Activated B cell treated with CpG ODN at 0.5 μM for 24 hours (primary cell): Measurements from ENCODE around the gene GAREM1. TPM values are rescaled to one million over a fixed set of nuclear protein-coding genes. Genes with fewer than 3 reads are reported as not detected.

Experiments
- ATAC-seq: fragments of 200-7000 bp; cut with Tn5 transposase; one replicate; pipeline ENCODE4 v1.10.0; 2021; ENCODE audit warnings: low read depth, mild to moderate bottlenecking, moderate library complexity
- CTCF ChIA-PET: fragments of 350-600 bp; sonication (Branson Sonifier 250); formaldehyde crosslinking; loops from one replicate; lab custom pipeline; 2021; ENCODE audit warnings: antibody characterized with exemption; lab: Charles Lee
- POLR2A ChIA-PET: fragments of 350-600 bp; sonication (Branson Sonifier 250); formaldehyde crosslinking; loops from one replicate; lab custom pipeline; 2021; ENCODE audit warnings: antibody characterized with exemption; lab: Charles Lee
- DNase-seq: peaks from one replicate; pipeline ENCODE4 v3.0.0; 2022
- H3K27ac Mint-ChIP-seq: one replicate; pipeline ENCODE4 v1.8.0; 2020; ENCODE audit warnings: mixed read lengths
- H3K27me3 Mint-ChIP-seq: one replicate; pipeline ENCODE4 v1.8.0; 2021; ENCODE audit warnings: mixed read lengths
- H3K36me3 Mint-ChIP-seq: one replicate; pipeline ENCODE4 v1.8.0; 2021; ENCODE audit warnings: low read depth, mixed read lengths
- H3K4me1 Mint-ChIP-seq: one replicate; pipeline ENCODE4 v1.8.0; 2021; ENCODE audit warnings: mixed read lengths
- H3K4me3 Mint-ChIP-seq: one replicate; pipeline ENCODE4 v1.8.0; 2020; ENCODE audit warnings: mild to moderate bottlenecking, mixed read lengths
- H3K9me3 Mint-ChIP-seq: one replicate; pipeline ENCODE4 v1.8.0; 2020; ENCODE audit warnings: mixed read lengths
- CTCF ChIP-seq: fragments of 200-600 bp; IDR thresholded peaks from one replicate; pipeline ENCODE4 v1.8.0; 2022; ENCODE audit warnings: antibody characterized with exemption, mild to moderate bottlenecking
- intact Hi-C: fragments of 100-400 bp; cut with micrococcal nuclease; formaldehyde crosslinking; loops from one replicate; pipeline ENCODE4 v1.15.1; 2024
- total RNA-seq: library from RNA; stranded (reverse); gene quantifications from 2 replicates; pipeline ENCODE4 v1.2.3, GENCODE V29; 2022

The GAREM1 gene
- total RNA-seq, 1 donor from 2014 or later = not detected

DNA sequence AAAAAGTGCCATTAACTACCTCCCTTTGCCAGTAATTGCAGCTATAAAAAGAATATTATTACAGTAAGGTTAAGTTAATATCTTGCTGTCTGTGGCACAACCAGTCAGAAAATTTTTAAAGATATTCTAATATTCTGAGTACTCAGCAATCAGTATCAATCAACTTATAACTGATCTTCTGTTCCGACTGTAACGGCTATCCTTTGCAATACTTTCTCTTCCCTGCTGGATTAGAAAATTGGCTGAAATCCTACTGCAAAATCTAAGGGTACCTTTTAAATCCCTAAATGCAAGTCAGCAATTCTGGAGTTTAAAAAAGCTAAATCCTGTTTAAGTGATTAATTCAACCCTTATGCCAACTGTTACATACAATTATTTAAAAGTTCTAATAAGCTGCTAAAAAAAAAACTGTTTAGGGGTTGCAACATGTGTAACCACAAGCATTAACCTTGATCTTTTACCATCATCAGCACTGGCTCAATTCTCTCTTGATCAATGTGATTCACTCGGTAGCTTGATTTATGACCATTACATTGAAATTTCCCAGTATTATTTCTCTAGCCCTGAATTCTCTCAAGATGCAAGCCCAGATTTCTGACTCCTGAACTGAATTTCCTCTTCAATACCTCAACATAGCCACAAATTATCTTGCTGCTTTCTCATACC lies 20.5 kb downstream of the GAREM1 start:
- Mint-ChIP-seq H3K4me3 (no peak overlapping the region), H3K36me3 (no peaks in the 10 kb centered on the region), H3K27ac (no peak overlapping the region), H3K4me1 (no peaks in the 10 kb centered on the region), H3K27me3 (peaks cover 8% of the 10 kb centered on the region), H3K9me3 (no peaks in the 10 kb centered on the region)
- intact Hi-C loops = no loop called here
- no peak for TF ChIP-seq CTCF
- POLR2A ChIA-PET = no interaction called here
- DNase-seq (no peak), ATAC-seq (no peak)
- CTCF ChIA-PET = no interaction called here

DNA sequence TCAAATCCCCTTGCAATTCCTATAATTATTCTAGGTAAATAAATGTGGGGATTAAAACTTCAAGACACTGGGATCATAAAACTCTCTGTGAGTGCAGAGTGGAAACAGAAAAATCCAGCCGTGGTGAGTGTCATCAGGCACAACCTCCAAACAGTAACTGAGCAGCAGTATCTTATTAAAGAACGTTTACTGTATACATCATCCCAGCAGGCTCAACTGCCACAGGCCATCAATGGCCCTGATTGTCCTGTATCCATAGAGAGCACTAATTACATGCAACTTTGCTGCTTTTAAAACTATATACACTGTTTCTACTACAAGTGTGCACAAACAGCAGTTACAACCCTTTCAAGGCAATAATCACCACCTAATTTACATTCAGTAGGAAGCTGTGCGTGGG lies 23.9 kb downstream of the GAREM1 start:
- no peak overlapping the region for H3K27ac Mint-ChIP-seq
- peaks cover 2% of the 10 kb centered on the region for H3K27me3 Mint-ChIP-seq
- no peaks in the 10 kb centered on the region for H3K4me1 Mint-ChIP-seq
- H3K9me3 Mint-ChIP-seq = no peaks in the 10 kb centered on the region
- intact Hi-C loops = no loop called here
- no peaks in the 10 kb centered on the region for H3K36me3 Mint-ChIP-seq
- no peak for TF ChIP-seq CTCF
- ChIA-PET POLR2A (no interaction called here), CTCF (no interaction called here)
- ATAC-seq = no peak
- no peak for DNase-seq
- H3K4me3 Mint-ChIP-seq = no peak overlapping the region

- ChIA-PET CTCF (no interaction called here), POLR2A (no interaction called here)
- no peak for TF ChIP-seq CTCF
- no peaks in the 10 kb centered on the region for H3K36me3 Mint-ChIP-seq
- H3K4me3 Mint-ChIP-seq = no peak overlapping the region
- ATAC-seq = no peak
- H3K27ac Mint-ChIP-seq = no peak overlapping the region
- intact Hi-C loops = no loop called here
- peaks cover 4% of the 10 kb centered on the region for H3K27me3 Mint-ChIP-seq
- DNase-seq = no peak
- H3K4me1 Mint-ChIP-seq = no peaks in the 10 kb centered on the region
- H3K9me3 Mint-ChIP-seq = no peaks in the 10 kb centered on the region
These were observed 24.8 kb downstream of the GAREM1 start for GRCh38 chr18:32445846-32446245.

- intact Hi-C loops = no loop called here
- peaks cover 7% of the 10 kb centered on the region for H3K27me3 Mint-ChIP-seq
- H3K4me3 Mint-ChIP-seq = no peak overlapping the region
- TF ChIP-seq CTCF = no peak
- no peaks in the 10 kb centered on the region for H3K9me3 Mint-ChIP-seq
- no peaks in the 10 kb centered on the region for H3K4me1 Mint-ChIP-seq
- no peaks in the 10 kb centered on the region for H3K36me3 Mint-ChIP-seq
- ATAC-seq (no peak), DNase-seq (no peak)
- CTCF ChIA-PET = no interaction called here
- no peak overlapping the region for H3K27ac Mint-ChIP-seq
- POLR2A ChIA-PET = no interaction called here
These were observed 26.9 kb downstream of the GAREM1 start for GRCh38 chr18:32443706-32444215.

GRCh38 chr18:32443033-32443705 lies 27.5 kb downstream of the GAREM1 start:
- no peaks in the 10 kb centered on the region for H3K36me3 Mint-ChIP-seq
- no peak overlapping the region for H3K4me3 Mint-ChIP-seq

More at GRCh38 chr18:32443033-32443705, 27.5 kb downstream of the GAREM1 start:
- no peak for DNase-seq
- no peak for ATAC-seq
- TF ChIP-seq CTCF = no peak
- H3K27ac Mint-ChIP-seq = no peak overlapping the region
- H3K4me1 Mint-ChIP-seq = no peaks in the 10 kb centered on the region
- ChIA-PET CTCF (no interaction called here), POLR2A (no interaction called here)
- H3K9me3 Mint-ChIP-seq = no peaks in the 10 kb centered on the region
- intact Hi-C loops = no loop called here
- peaks cover 7% of the 10 kb centered on the region for H3K27me3 Mint-ChIP-seq
